Measurements from ENCODE around the gene SETD7.

DNA sequence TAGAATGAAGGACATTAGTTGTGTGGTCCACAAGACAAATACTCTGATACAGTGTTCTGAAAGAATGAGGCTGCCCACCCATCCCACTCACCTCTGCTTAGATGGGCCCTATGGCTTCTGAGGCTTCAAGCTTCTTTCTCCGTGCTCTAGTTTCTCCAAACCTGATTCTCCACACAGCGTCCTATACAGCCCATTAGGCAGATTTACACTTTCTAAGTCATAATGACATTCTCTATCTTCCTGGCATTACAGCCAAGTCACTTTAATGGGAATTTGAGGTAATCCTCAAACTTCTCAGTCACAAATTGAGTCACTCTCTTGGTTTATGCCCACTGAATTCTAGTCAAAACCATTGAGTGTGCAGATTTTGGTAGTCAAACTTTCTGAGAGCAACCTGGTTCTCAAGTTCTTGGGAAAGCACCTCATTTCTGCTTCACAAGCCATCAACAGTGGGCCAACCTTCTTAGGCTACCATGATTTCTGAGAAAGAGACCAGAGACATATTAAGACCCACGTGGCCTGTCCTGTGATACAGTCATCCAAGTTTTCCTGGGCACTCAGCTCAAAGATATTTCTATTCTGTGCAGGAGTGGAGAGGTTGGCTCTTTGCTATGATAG lies 6.2 kb upstream of the SETD7 start:
- TF ChIP-seq, protein P1, sequence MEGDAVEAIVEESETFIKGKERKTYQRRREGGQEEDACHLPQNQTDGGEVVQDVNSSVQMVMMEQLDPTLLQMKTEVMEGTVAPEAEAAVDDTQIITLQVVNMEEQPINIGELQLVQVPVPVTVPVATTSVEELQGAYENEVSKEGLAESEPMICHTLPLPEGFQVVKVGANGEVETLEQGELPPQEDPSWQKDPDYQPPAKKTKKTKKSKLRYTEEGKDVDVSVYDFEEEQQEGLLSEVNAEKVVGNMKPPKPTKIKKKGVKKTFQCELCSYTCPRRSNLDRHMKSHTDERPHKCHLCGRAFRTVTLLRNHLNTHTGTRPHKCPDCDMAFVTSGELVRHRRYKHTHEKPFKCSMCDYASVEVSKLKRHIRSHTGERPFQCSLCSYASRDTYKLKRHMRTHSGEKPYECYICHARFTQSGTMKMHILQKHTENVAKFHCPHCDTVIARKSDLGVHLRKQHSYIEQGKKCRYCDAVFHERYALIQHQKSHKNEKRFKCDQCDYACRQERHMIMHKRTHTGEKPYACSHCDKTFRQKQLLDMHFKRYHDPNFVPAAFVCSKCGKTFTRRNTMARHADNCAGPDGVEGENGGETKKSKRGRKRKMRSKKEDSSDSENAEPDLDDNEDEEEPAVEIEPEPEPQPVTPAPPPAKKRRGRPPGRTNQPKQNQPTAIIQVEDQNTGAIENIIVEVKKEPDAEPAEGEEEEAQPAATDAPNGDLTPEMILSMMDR (conservative IDR thresholded peaks at IDR 0.05; ENCODE audit: low read length) = no peak
- TF ChIP-seq EZH2phosphoT487 (IDR thresholded peaks at IDR 0.05; ENCODE audit: borderline replicate concordance) = no peak
